Measurements from ENCODE around the gene TMUB2. TPM values are rescaled to one million over a fixed set of nuclear protein-coding genes. Genes with fewer than 3 reads are reported as not detected.
A peak's percentile ranks its signal among the peaks of the same experiment; 100 is the strongest.

The TMUB2 gene
- polyA plus RNA-seq, 1 experiment = 34.3 TPM

DNA sequence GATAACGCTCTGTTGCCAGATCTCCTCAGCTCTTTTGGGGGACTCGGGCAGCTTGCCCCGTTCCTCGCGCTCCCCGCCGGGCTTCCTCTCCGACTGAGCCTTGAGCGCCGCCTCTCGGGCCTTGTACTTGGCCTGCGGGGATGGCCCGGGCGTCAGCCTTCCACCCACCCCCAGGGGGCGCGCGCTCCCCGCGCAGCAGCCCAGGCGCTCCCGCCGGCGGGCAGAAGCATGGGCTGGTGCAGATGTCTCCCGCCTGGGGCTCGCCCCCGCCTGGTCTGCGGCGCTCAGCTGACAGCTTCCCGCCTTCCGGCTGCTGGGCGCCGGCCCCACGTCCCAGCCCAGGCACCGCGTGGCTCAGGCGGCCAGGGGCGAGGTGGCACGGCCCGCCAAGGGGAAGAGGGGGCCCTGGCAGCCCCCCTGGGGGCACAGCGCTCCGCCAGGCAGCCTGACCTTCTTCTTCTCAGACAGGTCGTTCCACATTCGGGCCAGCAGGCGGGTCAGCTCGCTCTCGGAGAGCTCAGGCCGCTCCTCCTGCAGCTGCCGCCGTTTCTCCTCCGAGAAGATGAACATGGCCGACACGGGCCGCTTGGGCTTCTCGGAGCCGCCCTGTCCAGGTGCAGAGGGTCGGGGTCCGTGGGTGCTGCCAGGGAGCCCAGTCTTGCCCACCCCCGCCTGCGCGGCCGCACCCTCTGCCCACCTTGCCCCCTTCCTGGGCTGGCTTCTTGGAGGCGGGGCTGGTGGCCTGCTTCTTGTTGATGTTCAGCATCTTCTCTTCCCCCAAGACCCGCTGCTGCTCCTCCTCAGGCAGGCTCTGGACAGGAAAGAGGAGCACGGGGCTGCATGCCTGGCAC lies 23.8 kb downstream of the TMUB2 start:
- CTCF ChIA-PET = interaction anchor here (0.6 to 3.0 kb wide), 33 partner anchors 7 to 426 kb away, joined by 3 to 21 read pairs (median 5); partner anchors contain the start of genes FAM171A2, G6PC3 and GRN
- POLR2A ChIA-PET = interaction anchor here (0.5 to 1.6 kb wide), 11 partner anchors 9 to 316 kb away, joined by 3 to 9 read pairs (median 3); partner anchors contain the start of genes ATXN7L3, GRN, SLC25A39 and TMUB2
- TF ChIP-seq, protein P1, sequence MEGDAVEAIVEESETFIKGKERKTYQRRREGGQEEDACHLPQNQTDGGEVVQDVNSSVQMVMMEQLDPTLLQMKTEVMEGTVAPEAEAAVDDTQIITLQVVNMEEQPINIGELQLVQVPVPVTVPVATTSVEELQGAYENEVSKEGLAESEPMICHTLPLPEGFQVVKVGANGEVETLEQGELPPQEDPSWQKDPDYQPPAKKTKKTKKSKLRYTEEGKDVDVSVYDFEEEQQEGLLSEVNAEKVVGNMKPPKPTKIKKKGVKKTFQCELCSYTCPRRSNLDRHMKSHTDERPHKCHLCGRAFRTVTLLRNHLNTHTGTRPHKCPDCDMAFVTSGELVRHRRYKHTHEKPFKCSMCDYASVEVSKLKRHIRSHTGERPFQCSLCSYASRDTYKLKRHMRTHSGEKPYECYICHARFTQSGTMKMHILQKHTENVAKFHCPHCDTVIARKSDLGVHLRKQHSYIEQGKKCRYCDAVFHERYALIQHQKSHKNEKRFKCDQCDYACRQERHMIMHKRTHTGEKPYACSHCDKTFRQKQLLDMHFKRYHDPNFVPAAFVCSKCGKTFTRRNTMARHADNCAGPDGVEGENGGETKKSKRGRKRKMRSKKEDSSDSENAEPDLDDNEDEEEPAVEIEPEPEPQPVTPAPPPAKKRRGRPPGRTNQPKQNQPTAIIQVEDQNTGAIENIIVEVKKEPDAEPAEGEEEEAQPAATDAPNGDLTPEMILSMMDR (IDR thresholded peaks at IDR 0.05; ENCODE audit: low read depth, low read length) = peak; percentile 94
- peak; percentile 71 for DNase-seq (ENCODE audit: low read depth, low spot score)
- no peak overlapping the region for H3K4me3 ChIP-seq (ENCODE audit: low read depth, low read length)
- no peaks in the 10 kb centered on the region for H3K9me3 ChIP-seq (ENCODE audit: control insufficient read depth, insufficient read depth, low read length)
- peak overlapping the region; percentile 42 for H3K27ac ChIP-seq (ENCODE audit: low read depth, low read length)
- no peaks in the 10 kb centered on the region for H3K27me3 ChIP-seq (ENCODE audit: control insufficient read depth, insufficient read depth, low read length)

DNA sequence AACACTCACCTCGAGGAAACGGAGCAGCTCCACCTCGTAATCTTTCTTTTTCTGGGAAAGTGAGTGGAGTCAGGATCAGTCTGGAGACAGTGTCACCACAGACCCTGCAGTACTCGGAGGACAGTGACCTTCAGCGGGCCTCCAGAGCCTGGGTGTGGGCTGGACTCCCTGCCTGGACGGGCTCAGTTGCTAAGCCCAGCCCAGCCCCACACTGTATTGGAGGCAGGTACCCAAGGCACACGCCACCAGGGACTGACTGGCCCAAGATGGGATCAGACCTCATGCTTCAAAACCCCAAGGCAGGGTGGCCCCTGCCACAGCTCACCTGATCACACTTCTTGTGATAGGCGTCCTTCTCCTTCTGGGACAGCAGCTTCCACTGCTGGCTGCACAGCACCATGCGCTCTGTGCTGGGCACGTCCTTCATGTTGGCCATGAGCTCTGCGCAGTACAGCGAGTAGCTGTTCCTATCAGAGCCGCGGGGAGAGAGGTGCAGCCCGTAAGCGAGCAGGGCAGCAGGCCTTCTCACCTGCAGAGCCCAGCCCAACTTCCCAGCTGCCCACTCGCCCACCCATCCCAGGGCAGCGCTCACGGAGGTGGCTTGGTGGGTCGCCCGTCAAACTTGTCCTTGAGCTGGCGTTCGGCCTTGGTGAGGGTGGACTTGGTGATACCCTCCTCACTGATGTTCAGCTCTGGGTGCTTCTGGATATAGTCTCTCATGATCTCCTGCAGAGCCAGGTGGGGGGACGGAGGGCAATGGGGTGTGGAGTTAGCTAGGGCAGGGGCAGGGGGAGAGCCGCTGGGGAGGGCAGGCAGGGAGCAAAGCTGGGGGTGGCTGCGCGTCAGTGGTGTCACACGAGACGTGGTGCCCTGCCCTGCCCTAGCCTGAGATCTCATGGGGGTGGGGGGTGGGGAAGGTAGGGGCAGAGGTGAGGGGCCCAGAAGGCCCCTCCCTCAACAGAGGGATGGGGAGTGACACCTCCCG lies 24.8 kb downstream of the TMUB2 start:
- no peak overlapping the region for H3K4me3 ChIP-seq (ENCODE audit: low read depth, low read length)
- H3K27me3 ChIP-seq (ENCODE audit: control insufficient read depth, insufficient read depth, low read length) = no peaks in the 10 kb centered on the region
- CTCF ChIA-PET = interaction anchor here (0.9 to 3.0 kb wide), 4 partner anchors 117 to 140 kb away, joined by 3 to 21 read pairs (median 14); partner anchors contain the start of gene GRN
- no peak for DNase-seq (ENCODE audit: low read depth, low spot score)
- H3K9me3 ChIP-seq (ENCODE audit: control insufficient read depth, insufficient read depth, low read length) = no peaks in the 10 kb centered on the region
- H3K27ac ChIP-seq (ENCODE audit: low read depth, low read length) = no peak overlapping the region
- TF ChIP-seq, protein P1 (IDR thresholded peaks at IDR 0.05; ENCODE audit: low read depth, low read length) = no peak
- POLR2A ChIA-PET = interaction anchor here (0.8 to 1.2 kb wide), 2 partner anchors 8 to 10 kb away, joined by 3 read pairs; partner anchors contain the start of gene UBTF

DNA sequence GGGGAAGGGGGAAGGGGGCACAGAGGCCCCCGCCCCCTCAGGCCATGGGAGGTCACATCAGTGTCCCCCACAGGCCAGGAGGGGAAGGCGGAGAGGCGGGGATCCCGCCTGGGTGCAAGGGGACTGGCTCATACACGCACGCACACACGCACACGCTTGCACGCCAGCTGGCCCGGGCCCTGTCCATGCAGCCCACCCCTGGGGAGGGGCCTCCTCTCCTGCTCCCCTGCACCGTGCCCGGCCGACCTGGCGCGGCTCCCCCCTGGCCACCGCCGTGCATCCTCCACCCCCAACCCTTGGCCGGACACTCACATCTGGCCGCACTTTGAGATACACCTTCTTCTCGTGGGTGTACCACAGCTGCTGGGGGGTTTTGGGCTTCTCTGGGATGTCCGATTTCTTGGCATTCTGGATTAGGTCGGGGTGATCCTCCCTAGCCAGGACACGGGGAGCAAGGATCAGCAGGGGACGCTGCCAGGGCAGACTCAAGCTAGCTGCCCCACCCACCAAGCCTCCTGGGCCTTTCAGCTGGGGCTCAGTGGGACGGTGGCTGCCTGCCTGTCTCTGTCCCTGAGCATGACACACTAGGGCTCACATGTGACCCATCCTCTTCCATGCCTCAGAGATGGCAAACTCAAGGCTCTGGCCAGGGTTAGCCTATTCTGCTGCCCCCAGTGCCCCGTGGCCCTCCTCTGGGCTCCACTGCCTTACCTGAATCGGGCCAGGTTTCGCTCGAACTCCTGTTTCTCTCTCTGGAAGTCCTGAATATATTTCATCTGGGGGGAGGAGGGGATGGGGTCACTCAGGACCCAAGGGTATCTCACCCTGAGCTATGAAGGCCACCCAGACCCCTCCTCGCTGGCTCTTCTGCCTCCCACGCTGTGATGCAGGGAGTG lies 26.0 kb downstream of the TMUB2 start:
- Histone ChIP-seq H3K27ac (ENCODE audit: low read depth, low read length) (no peak overlapping the region), H3K27me3 (ENCODE audit: control insufficient read depth, insufficient read depth, low read length) (no peaks in the 10 kb centered on the region), H3K4me3 (ENCODE audit: low read depth, low read length) (no peak overlapping the region), H3K9me3 (ENCODE audit: control insufficient read depth, insufficient read depth, low read length) (no peaks in the 10 kb centered on the region)
- DNase-seq (ENCODE audit: low read depth, low spot score) = no peak
- ChIA-PET CTCF (interaction anchor here (1.3 kb wide), 1 partner anchor 118 kb away, joined by 3 read pairs; no protein-coding TSS in a partner anchor), POLR2A (no interaction called here)
- TF ChIP-seq, protein P1 (IDR thresholded peaks at IDR 0.05; ENCODE audit: low read depth, low read length) = no peak

DNA sequence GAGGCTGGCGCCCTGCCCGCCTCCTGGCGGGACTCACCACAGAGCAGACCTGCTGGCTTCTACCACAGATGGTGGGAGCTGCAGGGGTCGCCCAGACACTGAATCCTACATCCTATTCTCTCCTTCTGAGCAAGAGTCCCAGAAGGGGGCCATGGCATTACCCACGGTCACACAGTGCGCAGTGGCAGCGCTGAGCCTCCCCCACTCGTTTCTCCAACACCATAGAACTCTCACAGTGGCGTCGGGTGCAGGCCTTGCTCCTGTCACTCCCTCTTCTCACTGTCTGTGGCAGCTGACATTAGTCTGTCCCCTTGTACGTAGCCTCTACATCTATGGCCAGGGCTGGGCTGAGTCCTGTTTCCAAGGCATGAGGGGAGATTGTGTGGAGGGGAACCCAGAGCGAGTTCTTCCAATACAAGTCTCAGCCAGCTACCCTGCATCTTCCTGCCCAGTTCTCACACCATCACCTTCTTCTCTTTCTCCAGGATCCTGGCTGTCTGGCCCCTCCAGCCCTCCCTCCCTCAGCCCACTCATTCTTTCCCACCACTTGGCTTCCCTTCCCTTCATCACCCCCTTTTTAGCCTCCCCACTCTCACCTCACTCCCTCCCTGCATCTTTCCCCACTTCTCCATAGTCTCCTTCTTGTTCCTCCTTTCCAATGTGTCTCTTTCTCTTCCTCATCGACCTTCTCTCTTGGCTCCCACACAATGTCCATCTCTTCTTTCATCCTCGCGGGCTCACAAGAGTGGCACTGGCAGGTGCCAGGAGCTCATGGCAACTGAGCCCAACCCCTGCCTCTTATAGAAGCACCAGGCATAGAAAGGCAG lies 26.8 kb downstream of the TMUB2 start:
- TF ChIP-seq, protein P1 (IDR thresholded peaks at IDR 0.05; ENCODE audit: low read depth, low read length) = no peak
- no peaks in the 10 kb centered on the region for H3K27me3 ChIP-seq (ENCODE audit: control insufficient read depth, insufficient read depth, low read length)
- H3K9me3 ChIP-seq (ENCODE audit: control insufficient read depth, insufficient read depth, low read length) = no peaks in the 10 kb centered on the region
- no peak overlapping the region for H3K27ac ChIP-seq (ENCODE audit: low read depth, low read length)
- H3K4me3 ChIP-seq (ENCODE audit: low read depth, low read length) = no peak overlapping the region
- CTCF ChIA-PET = interaction anchor here (1.3 kb wide), 1 partner anchor 117 kb away, joined by 3 read pairs; no protein-coding TSS in a partner anchor
- POLR2A ChIA-PET = no interaction called here
- DNase-seq (ENCODE audit: low read depth, low spot score) = no peak
